RWPE2 (cell line): ENCODE measurements around the gene NIM1K.
"Not testable (repeated sequence)": the region's sequence is repeated elsewhere in the genome, so short reads cannot be mapped to it uniquely, and the experiment has no call there.

Source experiments
- ATAC-seq: fragments of 200-7000 bp; cut with Tn5 transposase; 3 replicates; pipeline ENCODE4 v1.9.1; 2021; ENCODE audit warnings: low read depth
- DNase-seq: peaks from one replicate; pipeline ENCODE4 v3.0.0-alpha.2; 2020; ENCODE audit warnings: low spot score
- H3K27ac ChIP-seq: fragments of 450-650 bp; 2 replicates; pipeline ENCODE4 v1.5.1; 2017; ENCODE audit warnings: mild to moderate bottlenecking; ENCODE audit not compliant: poor library complexity, severe bottlenecking
- H3K27me3 ChIP-seq: fragments of 250-450 bp; sonication (Bioruptor Pico); 2 replicates; pipeline ENCODE4 v1.5.1; 2021; ENCODE audit warnings: mild to moderate bottlenecking, moderate library complexity; ENCODE audit not compliant: insufficient read depth, poor library complexity, severe bottlenecking
- H3K36me3 ChIP-seq: fragments of 250-450 bp; sonication (Bioruptor Pico); 2 replicates; pipeline ENCODE4 v1.5.1; 2020; ENCODE audit warnings: low read depth, mild to moderate bottlenecking, moderate library complexity
- H3K4me1 ChIP-seq: fragments of 250-450 bp; sonication (Bioruptor Pico); 2 replicates; pipeline ENCODE4 v1.5.1; 2021; ENCODE audit warnings: mild to moderate bottlenecking, moderate library complexity; ENCODE audit not compliant: insufficient read depth, poor library complexity, severe bottlenecking
- H3K4me3 ChIP-seq: fragments of 250-450 bp; sonication (Bioruptor Pico); 2 replicates; pipeline ENCODE4 v1.5.1; 2021; ENCODE audit warnings: mild to moderate bottlenecking, moderate library complexity; ENCODE audit not compliant: severe bottlenecking
- H3K9me3 ChIP-seq: fragments of 250-450 bp; sonication (Bioruptor Pico); 2 replicates; pipeline ENCODE4 v1.5.1; 2021; ENCODE audit warnings: mild to moderate bottlenecking, moderate library complexity; ENCODE audit not compliant: severe bottlenecking
- TF ChIP-seq, protein P1 (sequence below): fragments of 450-650 bp; IDR thresholded peaks from one replicate; pipeline ENCODE4 v1.5.1; 2017; ENCODE audit warnings: mild to moderate bottlenecking, moderate library complexity; ENCODE audit not compliant: poor library complexity, severe bottlenecking

The NIM1K gene

DNA sequence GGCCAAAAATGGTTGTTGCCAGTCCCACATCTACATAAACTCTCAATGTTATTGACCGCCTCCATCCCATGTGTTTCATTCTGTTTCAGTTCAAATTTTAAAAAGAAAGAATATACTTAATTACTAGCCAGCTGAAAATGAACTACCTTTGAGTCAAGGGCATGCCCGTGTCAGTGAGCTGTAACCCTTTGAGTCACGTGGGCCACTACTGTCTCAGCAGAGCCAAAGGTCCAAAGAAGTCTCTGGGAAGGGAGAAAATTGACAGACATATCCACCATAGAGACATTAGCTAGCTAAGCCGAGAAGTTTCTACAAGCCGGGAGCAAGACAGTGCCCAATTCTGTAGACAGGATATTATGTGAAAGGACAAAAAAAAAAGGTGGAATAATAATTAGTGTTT is 59.7 kb downstream of the NIM1K start:
- H3K36me3 ChIP-seq, result no peaks in the 10 kb centered on the region
- DNase-seq (no peak), ATAC-seq (no peak)
- H3K9me3 ChIP-seq, result no peaks in the 10 kb centered on the region
- TF ChIP-seq, protein P1, sequence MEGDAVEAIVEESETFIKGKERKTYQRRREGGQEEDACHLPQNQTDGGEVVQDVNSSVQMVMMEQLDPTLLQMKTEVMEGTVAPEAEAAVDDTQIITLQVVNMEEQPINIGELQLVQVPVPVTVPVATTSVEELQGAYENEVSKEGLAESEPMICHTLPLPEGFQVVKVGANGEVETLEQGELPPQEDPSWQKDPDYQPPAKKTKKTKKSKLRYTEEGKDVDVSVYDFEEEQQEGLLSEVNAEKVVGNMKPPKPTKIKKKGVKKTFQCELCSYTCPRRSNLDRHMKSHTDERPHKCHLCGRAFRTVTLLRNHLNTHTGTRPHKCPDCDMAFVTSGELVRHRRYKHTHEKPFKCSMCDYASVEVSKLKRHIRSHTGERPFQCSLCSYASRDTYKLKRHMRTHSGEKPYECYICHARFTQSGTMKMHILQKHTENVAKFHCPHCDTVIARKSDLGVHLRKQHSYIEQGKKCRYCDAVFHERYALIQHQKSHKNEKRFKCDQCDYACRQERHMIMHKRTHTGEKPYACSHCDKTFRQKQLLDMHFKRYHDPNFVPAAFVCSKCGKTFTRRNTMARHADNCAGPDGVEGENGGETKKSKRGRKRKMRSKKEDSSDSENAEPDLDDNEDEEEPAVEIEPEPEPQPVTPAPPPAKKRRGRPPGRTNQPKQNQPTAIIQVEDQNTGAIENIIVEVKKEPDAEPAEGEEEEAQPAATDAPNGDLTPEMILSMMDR, result no peak
- no peak overlapping the region for H3K4me3 ChIP-seq
- no peaks in the 10 kb centered on the region for H3K4me1 ChIP-seq
- no peak overlapping the region for H3K27ac ChIP-seq
- peaks cover 4% of the 10 kb centered on the region for H3K27me3 ChIP-seq

DNA sequence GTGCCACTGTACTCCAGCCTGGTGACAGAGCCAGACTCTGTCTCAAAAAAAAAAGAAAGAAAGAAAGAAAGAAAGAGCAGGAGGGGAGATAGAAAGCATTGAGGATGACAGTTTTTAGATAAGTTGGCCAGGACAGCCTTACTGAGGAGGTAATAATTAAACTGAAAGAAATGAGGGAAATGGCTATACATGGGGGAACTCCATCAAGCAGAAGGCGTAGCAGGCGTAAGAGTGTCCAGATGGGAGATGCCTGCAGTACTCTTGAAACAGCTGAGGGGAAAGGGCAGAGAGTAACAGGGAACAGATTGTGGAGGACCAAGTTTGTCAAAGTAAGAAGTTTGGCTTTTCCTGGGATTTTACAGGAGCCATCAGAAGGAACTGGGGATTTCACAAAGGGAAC is 63.7 kb downstream of the NIM1K start:
- TF ChIP-seq, protein P1, result no peak
- ATAC-seq (no peak), DNase-seq (no peak)
- no peaks in the 10 kb centered on the region for H3K9me3 ChIP-seq
- no peak overlapping the region for H3K4me3 ChIP-seq
- H3K27me3 ChIP-seq, result peaks cover 13% of the 10 kb centered on the region
- no peaks in the 10 kb centered on the region for H3K4me1 ChIP-seq
- H3K27ac ChIP-seq, result no peak overlapping the region
- no peaks in the 10 kb centered on the region for H3K36me3 ChIP-seq

DNA sequence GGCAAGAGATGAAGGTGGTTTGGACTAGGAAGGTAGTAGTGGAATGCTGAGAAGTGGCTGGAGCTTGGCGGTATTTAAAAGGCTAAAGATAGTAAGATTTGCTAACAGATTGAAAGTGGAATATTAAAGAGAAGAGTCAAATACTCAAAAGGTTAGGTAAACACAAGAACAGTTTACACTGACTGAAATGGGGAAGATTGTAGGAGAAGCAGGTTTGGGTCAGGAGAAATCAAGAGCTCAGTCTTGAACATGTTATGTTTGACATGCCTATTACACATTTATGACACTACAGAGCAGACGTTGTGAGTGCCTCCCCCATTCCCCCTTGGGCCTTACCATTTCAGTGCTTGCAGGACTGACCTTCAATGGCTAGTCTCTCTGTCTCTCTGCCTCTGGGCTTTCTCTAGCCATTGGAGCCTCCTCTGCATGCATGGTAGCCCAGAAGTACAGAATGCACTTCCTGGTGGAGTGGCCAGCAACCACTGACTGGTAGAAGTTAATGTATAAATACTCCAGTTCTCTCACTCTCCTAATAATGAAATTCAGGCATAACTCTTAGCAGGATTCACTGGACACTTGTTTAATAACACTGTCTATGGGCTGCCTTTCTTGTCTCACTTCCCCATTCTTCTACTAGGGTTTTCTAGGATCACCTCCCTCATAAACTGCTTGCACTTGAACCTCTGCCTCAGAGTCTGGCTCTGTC is 64.4 kb downstream of the NIM1K start:
- Histone ChIP-seq H3K27ac (no peak overlapping the region), H3K36me3 (no peaks in the 10 kb centered on the region), H3K4me1 (no peaks in the 10 kb centered on the region), H3K4me3 (no peak overlapping the region), H3K9me3 (no peaks in the 10 kb centered on the region), H3K27me3 (peaks cover 10% of the 10 kb centered on the region)
- ATAC-seq (peak; percentile 41; the same call in 1 of the 3 replicates), DNase-seq (no peak)
- TF ChIP-seq, protein P1, result no peak

DNA sequence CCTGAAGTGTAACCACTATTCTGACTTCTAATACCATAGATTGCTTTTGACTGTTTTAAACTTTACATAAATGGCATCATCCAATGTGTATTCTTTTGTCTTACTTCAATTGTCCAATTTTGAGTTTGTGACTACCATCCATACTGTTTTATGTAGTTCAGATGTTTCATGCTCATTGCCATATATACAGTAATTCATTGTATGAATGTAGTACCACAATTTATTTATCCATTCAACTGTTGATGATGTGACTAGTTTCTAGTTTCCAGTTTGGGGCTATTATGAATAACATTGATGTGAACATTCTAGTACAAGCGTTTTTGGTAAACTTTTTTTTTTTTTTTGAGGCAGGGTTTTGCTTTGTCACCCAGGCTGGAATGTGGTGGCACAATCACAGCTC is 66.1 kb downstream of the NIM1K start:
- H3K27ac ChIP-seq, result no peak overlapping the region
- H3K4me1 ChIP-seq, result no peaks in the 10 kb centered on the region
- H3K36me3 ChIP-seq, result no peaks in the 10 kb centered on the region
- ATAC-seq (no peak), DNase-seq (no peak)
- H3K27me3 ChIP-seq, result peaks cover 10% of the 10 kb centered on the region
- no peak overlapping the region for H3K4me3 ChIP-seq
- TF ChIP-seq, protein P1, result no peak
- H3K9me3 ChIP-seq, result no peaks in the 10 kb centered on the region

DNA sequence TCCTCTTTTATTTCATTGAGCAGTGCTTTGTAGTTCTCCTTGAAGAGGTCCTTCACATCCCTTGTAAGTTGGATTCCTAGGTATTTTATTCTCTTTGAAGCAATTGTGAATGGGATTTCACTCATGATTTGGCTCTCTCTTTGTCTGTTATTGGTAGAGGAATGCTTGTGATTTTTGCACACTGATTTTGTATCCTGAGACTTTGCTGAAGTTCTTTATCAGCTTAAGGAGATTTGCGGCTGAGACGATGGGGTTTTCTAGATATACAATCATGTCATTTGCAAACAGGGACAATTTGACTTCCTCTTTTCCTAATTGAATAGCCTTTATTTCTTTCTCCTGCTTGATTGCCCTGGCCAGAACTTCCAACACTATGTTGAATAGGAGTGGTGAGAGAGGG is 70.2 kb downstream of the NIM1K start:
- not testable (repeated sequence) for H3K27ac ChIP-seq, H3K36me3 ChIP-seq, H3K4me3 ChIP-seq, H3K9me3 ChIP-seq, H3K4me1 ChIP-seq, ATAC-seq, DNase-seq
- peaks cover 14% of the 10 kb centered on the region for H3K27me3 ChIP-seq
